B cell (primary cell): ENCODE measurements around the gene PLEKHG3. TPM values are rescaled to one million over a fixed set of nuclear protein-coding genes. Genes with fewer than 3 reads are reported as not detected.

ENCODE experiments used
- ATAC-seq: fragments of 200-7000 bp; cut with Tn5 transposase; one replicate; pipeline ENCODE4 v1.10.0; 2021; ENCODE audit warnings: low read depth, mild to moderate bottlenecking, moderate number of reproducible peaks, moderate library complexity
- CTCF ChIA-PET: fragments of 350-600 bp; sonication (Branson Sonifier 250); formaldehyde crosslinking; loops from one replicate; lab custom pipeline; 2021; ENCODE audit warnings: antibody characterized with exemption, inconsistent platforms; lab: Charles Lee
- POLR2A ChIA-PET: fragments of 350-600 bp; sonication (Branson Sonifier 250); formaldehyde crosslinking; loops from one replicate; lab custom pipeline; 2021; ENCODE audit warnings: antibody characterized with exemption; lab: Charles Lee
- DNase-seq: peaks from one replicate; pipeline ENCODE4 v3.0.0; 2013
- H2AFZ ChIP-seq: 2 replicates; pipeline ENCODE4 v1.6.1; 2012; ENCODE audit warnings: mild to moderate bottlenecking, low read depth, low read length; ENCODE audit not compliant: insufficient read depth, poor library complexity, severe bottlenecking
- H3K27ac ChIP-seq, 2 donors: 1 replicate in 1 of 2; 2 replicates in 1 of 2; pipeline ENCODE4 v1.5.1; 2012 to 2013; ENCODE audit warnings: low read length in 2 of 2, mild to moderate bottlenecking in 2 of 2, moderate library complexity in 1 of 2
- H3K27me3 ChIP-seq, 4 experiments: fragments of 200-600 bp in 1 of 4; sonication (generic) in 1 of 4; replicated peaks in 1 of 4; 1 replicate in 2 of 4; 2 replicates in 2 of 4; pipeline versions ENCODE4 v1.6.1 to v1.7.0; 2013 to 2016; ENCODE audit warnings: low read length in 3 of 4, mild to moderate bottlenecking in 2 of 4, mixed read lengths in 1 of 4, moderate library complexity in 1 of 4; ENCODE audit not compliant: insufficient read depth in 4 of 4, control insufficient read depth in 3 of 4; ENCODE audit errors: control extremely low read depth in 1 of 4
- H3K36me3 ChIP-seq, 2 experiments: replicated peaks in 1 of 2; 1 replicate in 1 of 2; 2 replicates in 1 of 2; pipeline versions ENCODE4 v1.6.1 to v1.7.1; 2013; ENCODE audit warnings: low read length in 1 of 2; ENCODE audit not compliant: insufficient read depth in 2 of 2, control insufficient read depth in 1 of 2; ENCODE audit errors: control extremely low read depth in 1 of 2, extremely low read depth in 1 of 2
- H3K4me1 ChIP-seq, 2 donors: fragments of 200-600 bp in 1 of 2; sonication (generic) in 1 of 2; 1 replicate in 1 of 2; 2 replicates in 1 of 2; pipeline versions ENCODE4 v1.5.1 to v1.6.1; 2013 to 2017; ENCODE audit warnings: low read length in 2 of 2; ENCODE audit not compliant: control insufficient read depth in 2 of 2, insufficient read depth in 2 of 2
- H3K4me2 ChIP-seq: replicated peaks from 2 replicates; pipeline ENCODE3; 2012; ENCODE audit warnings: mild to moderate bottlenecking, low read depth, low read length; ENCODE audit not compliant: poor library complexity, severe bottlenecking
- H3K4me3 ChIP-seq, 5 experiments: fragments of 200-600 bp in 1 of 5; sonication (generic) in 1 of 5; 1 replicate in 3 of 5; 2 replicates in 2 of 5; pipeline versions ENCODE4 v1.5.1 to v1.7.0; 2011 to 2016; ENCODE audit warnings: low read length in 4 of 5, mild to moderate bottlenecking in 4 of 5, low read depth in 2 of 5, control low read depth in 1 of 5, moderate library complexity in 1 of 5; ENCODE audit not compliant: insufficient read depth in 1 of 5; ENCODE audit errors: control extremely low read depth in 1 of 5, extremely low read depth in 1 of 5
- H3K79me2 ChIP-seq: fragments of 200-600 bp; sonication (generic); one replicate; pipeline ENCODE4 v1.6.0; 2016; ENCODE audit warnings: low read length; ENCODE audit not compliant: control insufficient read depth, insufficient read depth
- H3K9ac ChIP-seq: fragments of 200-600 bp; sonication (generic); 2 replicates; pipeline ENCODE4 v1.6.1; 2017; ENCODE audit warnings: mild to moderate bottlenecking, low read length, moderate library complexity
- H3K9me3 ChIP-seq, 3 donors: one replicate each; pipeline versions ENCODE4 v1.6.1 to v1.7.1; 2013; ENCODE audit warnings: low read length in 2 of 3; ENCODE audit not compliant: control insufficient read depth in 2 of 3, insufficient read depth in 1 of 3; ENCODE audit errors: control extremely low read depth in 1 of 3
- H4K20me1 ChIP-seq: 2 replicates; pipeline ENCODE4 v1.6.0; 2012; ENCODE audit warnings: mild to moderate bottlenecking, low read length; ENCODE audit not compliant: insufficient read depth, control insufficient read depth, poor library complexity, severe bottlenecking
- H3K27ac Mint-ChIP-seq: one replicate; pipeline ENCODE4 v1.8.0; 2021; ENCODE audit warnings: mixed read lengths
- H3K27me3 Mint-ChIP-seq: one replicate; pipeline ENCODE4 v1.8.0; 2021; ENCODE audit warnings: mixed read lengths
- H3K4me1 Mint-ChIP-seq: one replicate; pipeline ENCODE4 v1.8.0; 2021; ENCODE audit warnings: mixed read lengths
- H3K4me3 Mint-ChIP-seq: one replicate; pipeline ENCODE4 v1.8.0; 2021; ENCODE audit warnings: mixed read lengths
- H3K9me3 Mint-ChIP-seq: one replicate; pipeline ENCODE4 v1.8.0; 2022; ENCODE audit warnings: mixed read lengths; ENCODE audit not compliant: insufficient read depth
- EZH2 ChIP-seq: IDR thresholded peaks from 2 replicates; pipeline ENCODE4 v1.6.1; 2012; ENCODE audit warnings: borderline replicate concordance, low read depth, mild to moderate bottlenecking, moderate library complexity, low read length; ENCODE audit not compliant: insufficient read depth, poor library complexity, severe bottlenecking
- WGBS: methylation state at CpG from one replicate; pipeline ENCODE4 v1.1.5; 2013; ENCODE audit warnings: missing lambda C conversion rate; ENCODE audit not compliant: insufficient coverage; 5-methylcytosine and 5-hydroxymethylcytosine counted together
- intact Hi-C: fragments of 100-400 bp; cut with micrococcal nuclease; formaldehyde crosslinking; loops from one replicate; pipeline ENCODE4 v1.10.0; 2022
- polyA plus RNA-seq: library from polyadenylated mRNA; depleted of rRNA; stranded (reverse); fragments of >200 nt; gene quantifications from 2 replicates; pipeline ENCODE4 v1.2.3, GENCODE V29; 2012
- total RNA-seq, 2 donors: library from RNA; stranded (reverse); fragments of 120-200 nt in 1 of 2; gene quantifications; 1 replicate in 1 of 2; 2 replicates in 1 of 2; pipeline versions ENCODE4 v1.2.3 to v1.2.4, GENCODE V29; 2013 to 2022
- TF ChIP-seq, protein P1 (sequence below): fragments of 200-600 bp; IDR thresholded peaks from one replicate; pipeline ENCODE4 v1.8.0; 2022; ENCODE audit warnings: antibody characterized with exemption, mild to moderate bottlenecking

PLEKHG3 gene
- total and polyA plus RNA-seq, 2 donors (not counting 1 experiment from before 2014, with no cell fraction given) = 0.12 to 0.25 TPM

DNA sequence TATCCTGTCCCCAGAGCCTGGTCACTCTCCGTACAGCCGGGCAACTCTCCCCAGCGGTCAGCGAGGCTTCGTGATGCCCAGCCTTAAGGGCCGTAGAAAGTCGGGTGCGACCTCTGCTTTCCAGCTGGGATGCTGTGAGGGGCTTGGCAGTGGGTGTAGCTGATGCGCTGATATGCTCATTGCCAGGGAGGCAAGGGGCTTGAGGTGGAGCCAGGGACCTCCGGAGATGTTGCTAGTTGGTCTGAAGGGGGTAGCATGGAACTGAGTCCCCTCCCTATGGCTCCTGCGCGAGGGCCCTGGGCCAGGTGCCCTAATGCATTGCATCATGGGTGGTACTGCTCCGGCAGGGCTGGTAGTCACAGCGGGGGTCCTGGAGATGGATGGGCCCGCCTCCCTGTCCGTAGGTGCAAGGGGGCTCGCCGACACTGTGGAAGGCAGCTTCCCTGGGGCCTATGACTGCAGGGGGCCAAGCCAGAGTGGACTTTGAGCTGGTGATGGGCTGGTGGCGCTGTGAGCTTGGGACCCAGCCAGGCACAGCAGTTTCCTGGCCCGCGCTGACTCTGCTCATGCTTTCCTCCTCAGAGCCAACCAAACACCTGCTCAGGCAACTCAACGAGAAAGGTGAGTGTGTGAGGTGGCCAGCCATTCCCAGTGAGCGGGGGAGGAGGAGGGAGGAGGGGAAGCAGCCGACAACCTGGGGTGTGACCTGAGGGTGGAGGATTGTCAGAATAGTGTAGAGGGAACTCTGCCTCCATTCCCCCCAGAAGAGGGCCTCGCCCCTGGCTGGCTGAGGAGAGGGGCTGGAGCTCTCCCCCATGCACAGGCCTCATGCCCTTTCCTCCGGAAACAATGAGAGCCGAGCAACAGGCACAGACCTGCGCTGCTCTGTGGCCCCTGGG, 32.3 kb downstream of the PLEKHG3 start:
- H2AFZ ChIP-seq = no peak overlapping the region
- H3K27ac Mint-ChIP-seq = no peak overlapping the region
- no peak overlapping the region for H3K4me3 Mint-ChIP-seq
- no peaks in the 10 kb centered on the region for H3K36me3 ChIP-seq
- TF ChIP-seq, protein P1, sequence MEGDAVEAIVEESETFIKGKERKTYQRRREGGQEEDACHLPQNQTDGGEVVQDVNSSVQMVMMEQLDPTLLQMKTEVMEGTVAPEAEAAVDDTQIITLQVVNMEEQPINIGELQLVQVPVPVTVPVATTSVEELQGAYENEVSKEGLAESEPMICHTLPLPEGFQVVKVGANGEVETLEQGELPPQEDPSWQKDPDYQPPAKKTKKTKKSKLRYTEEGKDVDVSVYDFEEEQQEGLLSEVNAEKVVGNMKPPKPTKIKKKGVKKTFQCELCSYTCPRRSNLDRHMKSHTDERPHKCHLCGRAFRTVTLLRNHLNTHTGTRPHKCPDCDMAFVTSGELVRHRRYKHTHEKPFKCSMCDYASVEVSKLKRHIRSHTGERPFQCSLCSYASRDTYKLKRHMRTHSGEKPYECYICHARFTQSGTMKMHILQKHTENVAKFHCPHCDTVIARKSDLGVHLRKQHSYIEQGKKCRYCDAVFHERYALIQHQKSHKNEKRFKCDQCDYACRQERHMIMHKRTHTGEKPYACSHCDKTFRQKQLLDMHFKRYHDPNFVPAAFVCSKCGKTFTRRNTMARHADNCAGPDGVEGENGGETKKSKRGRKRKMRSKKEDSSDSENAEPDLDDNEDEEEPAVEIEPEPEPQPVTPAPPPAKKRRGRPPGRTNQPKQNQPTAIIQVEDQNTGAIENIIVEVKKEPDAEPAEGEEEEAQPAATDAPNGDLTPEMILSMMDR = no peak
- TF ChIP-seq EZH2 = no peak
- H3K79me2 ChIP-seq = no peaks in the 10 kb centered on the region
- no peaks in the 10 kb centered on the region for H3K4me1 ChIP-seq
- H3K9me3 ChIP-seq = no peaks in the 10 kb centered on the region
- peaks cover under 1% of the 10 kb centered on the region for H3K27me3 Mint-ChIP-seq
- POLR2A ChIA-PET = no interaction called here
- no peak for ATAC-seq
- intact Hi-C loops = no loop called here
- CTCF ChIA-PET = no interaction called here
- no peak overlapping the region for H3K27ac ChIP-seq
- H3K9ac ChIP-seq = no peak overlapping the region
- no peaks in the 10 kb centered on the region for H3K4me1 Mint-ChIP-seq
- no peaks in the 10 kb centered on the region for H3K27me3 ChIP-seq
- H4K20me1 ChIP-seq = no peaks in the 10 kb centered on the region
- no peak overlapping the region for H3K4me3 ChIP-seq
- no peak for DNase-seq
- H3K4me2 ChIP-seq = no peak overlapping the region
- 97% methylated on average over 19 of the region's 28 CpGs for whole genome bisulfite sequencing
- no peaks in the 10 kb centered on the region for H3K9me3 Mint-ChIP-seq
